CD4-positive, alpha-beta T cell treated with Interleukin-15 for 1 hour (primary cell): ENCODE results near the gene RHOB.
"Not testable (repeated sequence)": the region's sequence is repeated elsewhere in the genome, so short reads cannot be mapped to it uniquely, and the experiment has no call there.

ENCODE experiments used
- DNase-seq: peaks from one replicate; pipeline ENCODE4 v3.0.0-alpha.2; 2020

RHOB gene

GRCh38 chr2:20456116-20456571, 9.3 kb downstream of the RHOB start:
- no peak for DNase-seq

- no peak for DNase-seq
Observed at GRCh38 chr2:20456636-20457426, 10.0 kb downstream of the RHOB start.

DNA sequence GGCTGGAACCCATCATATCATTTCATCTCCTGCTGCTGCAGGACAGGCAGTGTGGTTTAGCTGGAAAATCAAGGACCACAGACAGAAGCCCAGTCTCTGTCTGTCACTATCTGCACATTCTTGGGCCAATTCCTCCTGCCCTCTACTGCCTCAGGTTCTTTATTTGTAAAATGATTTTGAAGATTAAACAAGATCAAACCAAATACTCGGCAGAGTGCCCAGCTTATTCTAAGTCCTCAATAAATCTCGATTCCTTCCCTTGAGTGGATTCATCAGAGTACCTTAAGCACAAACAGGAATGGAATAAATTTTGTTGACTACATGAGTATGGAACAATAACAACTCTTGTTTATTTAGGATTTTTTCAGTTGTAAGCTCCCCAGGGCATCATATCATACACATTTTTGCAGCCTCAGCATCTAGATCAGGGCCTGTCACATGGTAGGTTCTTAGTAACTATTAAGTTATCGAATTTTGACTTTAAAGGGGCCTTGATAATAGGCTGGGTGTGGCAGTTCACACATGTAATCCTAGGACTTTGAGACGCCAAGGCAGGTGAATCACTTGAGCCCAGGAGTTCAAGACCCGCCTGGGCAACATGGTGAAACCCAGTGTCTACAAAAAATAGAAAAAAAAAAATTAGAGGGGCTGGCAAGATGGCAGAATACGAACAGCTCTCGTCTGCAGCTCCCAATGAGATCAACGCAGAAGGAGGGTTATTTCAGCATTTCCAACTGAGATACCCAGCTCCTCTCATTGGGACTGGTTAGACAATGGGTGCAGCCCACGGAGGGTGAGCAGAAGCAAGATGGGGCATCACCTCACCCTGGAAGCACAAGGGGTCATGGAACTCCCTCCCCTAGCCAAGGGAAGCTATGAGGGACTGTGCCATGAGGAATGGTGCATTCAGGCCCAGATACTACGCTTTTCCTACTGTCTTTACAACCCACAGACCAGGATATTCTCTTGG, 11.1 kb downstream of the RHOB start:
- no peak for DNase-seq

- not testable (repeated sequence) for DNase-seq
Observed at GRCh38 chr2:20458737-20459484, 12.0 kb downstream of the RHOB start.

DNA sequence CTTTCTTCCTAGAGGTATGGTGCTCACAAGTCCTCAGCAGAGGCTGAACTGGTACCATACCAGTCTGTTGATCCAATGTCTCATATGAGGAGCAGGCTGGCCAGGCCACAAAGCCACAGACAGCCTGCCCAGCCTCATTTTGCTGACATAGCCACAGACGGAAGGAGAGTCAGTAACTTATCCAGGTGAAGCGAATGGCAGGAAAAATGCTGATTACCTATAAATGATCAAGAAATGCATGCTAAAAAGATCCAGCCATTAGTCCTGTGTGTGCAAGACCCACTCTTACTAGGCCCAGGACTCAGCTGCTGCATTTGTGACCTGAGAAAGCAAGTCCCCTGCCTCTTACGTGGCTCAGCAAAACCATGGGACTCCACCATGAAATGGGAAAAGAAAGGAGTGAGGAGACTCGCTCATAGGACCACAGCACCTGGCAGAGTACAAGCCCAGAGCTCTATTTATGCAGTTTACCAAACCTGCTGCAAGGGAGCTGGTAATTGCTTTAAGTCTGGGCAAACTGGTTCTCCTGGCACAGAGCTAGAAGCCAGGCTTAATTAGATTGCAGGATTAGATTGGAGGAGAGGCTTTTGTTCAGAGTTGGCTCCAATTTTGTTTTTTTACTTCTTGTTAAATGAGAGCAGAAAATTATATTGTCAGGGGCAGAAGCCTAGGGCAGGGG, 19.0 kb downstream of the RHOB start:
- no peak for DNase-seq

GRCh38 chr2:20467789-20468548, 21.1 kb downstream of the RHOB start:
- no peak for DNase-seq

- DNase-seq: no peak
Observed at GRCh38 chr2:20468549-20469500, 22.0 kb downstream of the RHOB start.

DNA sequence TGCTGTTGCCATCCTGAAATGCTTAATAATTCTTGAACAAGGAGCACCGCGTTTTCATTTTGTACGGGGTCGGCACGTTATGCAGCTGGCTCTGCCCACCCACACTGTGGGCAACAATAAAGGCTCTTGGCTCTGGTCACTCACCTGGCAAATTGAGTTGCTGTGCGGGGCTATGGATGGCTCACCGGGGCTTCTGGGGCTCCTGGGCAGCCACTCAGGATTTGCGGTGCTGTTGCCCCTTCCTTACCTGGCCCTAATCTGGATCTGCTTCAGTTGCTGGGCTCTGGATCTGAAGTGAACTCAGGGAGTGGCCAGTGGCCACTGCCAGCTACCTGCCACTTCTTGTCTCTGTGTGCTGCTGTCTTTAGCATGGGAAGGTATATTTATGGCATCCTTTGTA, 22.7 kb downstream of the RHOB start:
- DNase-seq: no peak

GRCh38 chr2:20470211-20470610, 23.3 kb downstream of the RHOB start:
- no peak for DNase-seq

- no peak for DNase-seq
Observed at GRCh38 chr2:20471148-20471547, 24.3 kb downstream of the RHOB start.

GRCh38 chr2:20471902-20472559, 25.2 kb downstream of the RHOB start:
- no peak for DNase-seq

DNA sequence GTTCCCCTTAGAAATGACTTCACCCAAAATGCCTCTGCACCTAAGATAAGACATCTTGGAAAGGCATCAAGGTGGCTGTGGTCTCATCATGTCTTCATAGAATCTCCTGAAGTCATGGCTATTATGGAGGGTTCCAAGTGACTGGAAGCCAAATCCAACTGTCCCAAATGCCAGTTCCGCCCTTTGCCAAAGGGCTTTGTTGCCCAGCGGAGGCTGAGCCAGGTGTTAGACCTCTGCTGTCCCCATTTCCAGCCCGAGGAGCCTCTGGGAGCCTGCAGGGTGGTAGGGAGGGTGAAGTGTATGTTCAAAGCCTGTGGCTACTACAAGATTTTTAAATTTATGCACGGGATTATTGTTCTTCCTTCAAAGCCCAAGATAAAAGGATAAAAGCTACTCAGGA, 25.7 kb downstream of the RHOB start:
- no peak for DNase-seq

- no peak for DNase-seq
Observed at GRCh38 chr2:20473128-20473527, 26.3 kb downstream of the RHOB start.

GRCh38 chr2:20474757-20475566, 28.1 kb downstream of the RHOB start:
- no peak for DNase-seq

GRCh38 chr2:20475567-20475952, 28.7 kb downstream of the RHOB start:
- DNase-seq: no peak

GRCh38 chr2:20476481-20476880, 29.6 kb downstream of the RHOB start:
- DNase-seq: no peak

GRCh38 chr2:20476950-20477349, 30.1 kb downstream of the RHOB start:
- DNase-seq: no peak

DNA sequence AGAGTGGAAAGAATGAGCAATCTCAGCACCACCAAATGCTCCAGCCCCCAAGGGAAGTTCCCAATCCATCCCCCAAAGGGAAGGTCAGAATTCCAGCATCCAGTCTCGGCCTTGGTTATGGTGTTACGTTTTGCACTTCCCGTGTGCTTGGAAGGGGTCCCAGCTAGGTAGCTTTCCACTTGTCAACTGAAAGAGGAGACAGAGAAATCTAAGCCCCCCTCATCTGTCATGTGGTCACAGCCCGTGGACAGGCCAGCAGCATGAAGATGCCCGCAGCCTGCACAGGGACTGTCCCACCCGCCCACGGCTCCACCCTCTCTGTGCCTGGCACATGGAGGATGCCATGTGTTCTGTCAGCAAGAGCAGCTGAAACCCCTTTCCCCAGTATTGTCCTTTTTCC, 32.1 kb downstream of the RHOB start:
- no peak for DNase-seq

GRCh38 chr2:20479835-20480234, 33.0 kb downstream of the RHOB start:
- DNase-seq: no peak
